HepG2 (cell line): ENCODE measurements around the gene CLDN7. TPM values are rescaled to one million over a fixed set of nuclear protein-coding genes. Genes with fewer than 3 reads are reported as not detected.

Source experiments
- ARID2 ChIP-seq: sonication (generic); formaldehyde crosslinking; IDR thresholded peaks from 2 replicates; pipeline ENCODE4 v1.8.1; 2022; ENCODE audit warnings: mild to moderate bottlenecking, missing genetic modification reagents, borderline replicate concordance
- ARNTL ChIP-seq: sonication (generic); formaldehyde crosslinking; IDR thresholded peaks from 2 replicates; pipeline ENCODE4 v1.4.0; 2020; ENCODE audit warnings: mild to moderate bottlenecking, missing genetic modification reagents
- ASH2L ChIP-seq: fragments of 300-600, 200-600 bp; sonication (generic); IDR thresholded peaks from 2 replicates; pipeline ENCODE4 v1.7.0; 2017; ENCODE audit warnings: low read depth, mild to moderate bottlenecking, moderate library complexity, mixed read lengths, low read length; ENCODE audit not compliant: insufficient read length
- FOXK1 ChIP-seq: sonication (generic); formaldehyde crosslinking; IDR thresholded peaks from 2 replicates; pipeline ENCODE4 v1.4.0; 2020; ENCODE audit warnings: low read depth, missing genetic modification reagents, borderline replicate concordance
- PAWR ChIP-seq: sonication (generic); formaldehyde crosslinking; IDR thresholded peaks from 2 replicates; pipeline ENCODE4 v1.4.0; 2020; ENCODE audit warnings: missing genetic modification reagents, mild to moderate bottlenecking, borderline replicate concordance
- RBM39 ChIP-seq: fragments of 200-400 bp; formaldehyde crosslinking; IDR thresholded peaks from one replicate; pipeline ENCODE4 v1.6.1; 2018; ENCODE audit warnings: antibody characterized with exemption, mild to moderate bottlenecking, low read depth, low read length; ENCODE audit not compliant: poor library complexity, severe bottlenecking
- SIX1 ChIP-seq: sonication (generic); formaldehyde crosslinking; IDR thresholded peaks from 2 replicates; pipeline ENCODE4 v1.4.0; 2020; ENCODE audit warnings: missing genetic modification reagents, borderline replicate concordance
- SP4 ChIP-seq: sonication (generic); formaldehyde crosslinking; IDR thresholded peaks from 2 replicates; pipeline ENCODE4 v1.8.1; 2023; ENCODE audit warnings: mild to moderate bottlenecking, missing genetic modification reagents
- TBX3 ChIP-seq: fragments of 450-650 bp; IDR thresholded peaks from 2 replicates; pipeline ENCODE4 v1.6.1; 2017; ENCODE audit warnings: antibody characterized with exemption, mild to moderate bottlenecking, inconsistent platforms, borderline replicate concordance
- TEAD3 ChIP-seq: optimal IDR thresholded peaks from 2 replicates; pipeline ENCODE3; 2016; ENCODE audit warnings: borderline replicate concordance
- TSC22D2 ChIP-seq: sonication (generic); formaldehyde crosslinking; IDR thresholded peaks from 2 replicates; pipeline ENCODE4 v1.5.1; 2020; ENCODE audit warnings: missing genetic modification reagents, mild to moderate bottlenecking, borderline replicate concordance
- ZNF672 ChIP-seq: sonication (generic); formaldehyde crosslinking; IDR thresholded peaks from 2 replicates; pipeline ENCODE4 v1.8.1; 2022; ENCODE audit warnings: missing genetic modification reagents
- ZNF83 ChIP-seq: sonication (generic); formaldehyde crosslinking; IDR thresholded peaks from 2 replicates; pipeline ENCODE4 v1.4.0; 2020; ENCODE audit warnings: missing genetic modification reagents, mild to moderate bottlenecking, borderline replicate concordance
- polyA plus RNA-seq, 8 experiments: library from polyadenylated mRNA; depleted of rRNA in 3 of 8; stranded (reverse) in 7 of 8; unstranded in 1 of 8; fragments of >200 nt; fragmentation: Illumina TruSeq in 4 of 8; extraction: Trizol in 4 of 8; gene quantifications; 2 replicates each; pipeline versions ENCODE4 v1.2.1 to v1.2.3, GENCODE V29; 2011 to 2016; ENCODE audit warnings: low read depth in 4 of 8, missing spikeins in 1 of 8, mixed read lengths in 1 of 8; ENCODE audit not compliant: insufficient read depth in 1 of 8
- total RNA-seq, 5 experiments: library from RNA; depleted of rRNA; stranded (reverse); fragments of >200 nt; fragmentation: Illumina TruSeq; extraction: Trizol; gene quantifications; 2 replicates each; pipeline ENCODE4 v1.2.3, GENCODE V29; 2016; ENCODE audit warnings: low read depth in 1 of 5
- TF ChIP-seq, protein P1 (sequence below): sonication (generic); formaldehyde crosslinking; IDR thresholded peaks from 2 replicates; pipeline ENCODE4 v1.4.0; 2020; ENCODE audit warnings: missing genetic modification reagents
- TF ChIP-seq, protein P2 (sequence below): sonication (generic); formaldehyde crosslinking; IDR thresholded peaks from 2 replicates; pipeline ENCODE4 v1.8.1; 2022; ENCODE audit warnings: mild to moderate bottlenecking, missing genetic modification reagents
- TF ChIP-seq, protein P3 (sequence below): sonication (generic); formaldehyde crosslinking; IDR thresholded peaks from 2 replicates; pipeline ENCODE4 v1.5.0; 2020; ENCODE audit warnings: mild to moderate bottlenecking, missing genetic modification reagents, borderline replicate concordance
- TF ChIP-seq, protein P4 (sequence below): sonication (generic); formaldehyde crosslinking; IDR thresholded peaks from 2 replicates; pipeline ENCODE4 v1.5.0; 2020; ENCODE audit warnings: mild to moderate bottlenecking, missing genetic modification reagents

CLDN7 gene
- total and polyA plus RNA-seq, 2 of the 13 experiments (the other 11 are each of a cell fraction or from before 2014, with no cell fraction given) = not detected

DNA sequence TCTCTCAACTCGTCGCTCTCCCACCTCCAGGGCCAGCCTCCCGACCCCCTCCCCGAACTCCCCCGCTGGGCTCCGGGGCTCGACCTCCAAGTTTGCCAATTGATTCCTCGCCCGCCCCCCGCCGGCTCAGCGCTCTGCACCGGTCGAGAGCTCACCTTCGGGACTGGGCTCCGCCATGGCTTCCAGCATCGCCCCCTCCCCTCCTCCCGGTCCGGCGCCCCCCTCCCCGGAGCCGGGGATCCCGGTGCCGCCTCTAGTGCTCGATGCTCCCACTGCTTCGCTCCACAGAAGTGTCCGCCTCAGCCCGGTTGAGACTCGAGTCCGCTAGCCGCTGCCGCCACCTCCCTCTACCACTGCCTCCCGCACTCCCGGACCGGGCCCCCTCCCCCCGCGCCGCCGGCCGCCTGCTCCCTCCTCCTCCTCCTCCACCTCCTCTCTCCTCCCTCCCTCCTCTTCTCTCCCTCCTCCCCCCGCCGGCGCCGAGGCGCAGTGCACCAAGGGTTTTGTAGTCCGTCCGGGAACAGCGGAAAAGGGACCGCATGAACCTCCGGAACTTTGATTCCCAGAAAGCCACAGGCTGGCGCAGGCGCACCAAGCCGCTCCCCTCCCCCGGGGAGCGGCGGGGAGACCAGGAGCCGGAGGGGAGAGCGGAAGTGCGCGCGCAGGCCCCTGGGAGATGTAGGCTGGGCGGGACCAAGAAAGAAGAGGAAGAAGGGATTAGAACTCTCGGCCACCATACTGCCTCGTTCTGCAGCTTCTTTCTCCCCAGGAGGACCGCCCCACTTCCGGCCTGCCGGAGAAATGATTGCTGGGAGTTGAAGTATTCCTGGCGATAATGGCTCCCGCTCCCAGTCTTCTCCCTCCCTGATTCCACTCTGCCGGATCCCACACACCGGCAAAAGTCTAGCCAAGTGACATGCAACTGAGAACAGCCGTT is 22.9 kb downstream of the CLDN7 start, which contains the start of gene PHF23 (continued):
- TF ChIP-seq, protein P1, sequence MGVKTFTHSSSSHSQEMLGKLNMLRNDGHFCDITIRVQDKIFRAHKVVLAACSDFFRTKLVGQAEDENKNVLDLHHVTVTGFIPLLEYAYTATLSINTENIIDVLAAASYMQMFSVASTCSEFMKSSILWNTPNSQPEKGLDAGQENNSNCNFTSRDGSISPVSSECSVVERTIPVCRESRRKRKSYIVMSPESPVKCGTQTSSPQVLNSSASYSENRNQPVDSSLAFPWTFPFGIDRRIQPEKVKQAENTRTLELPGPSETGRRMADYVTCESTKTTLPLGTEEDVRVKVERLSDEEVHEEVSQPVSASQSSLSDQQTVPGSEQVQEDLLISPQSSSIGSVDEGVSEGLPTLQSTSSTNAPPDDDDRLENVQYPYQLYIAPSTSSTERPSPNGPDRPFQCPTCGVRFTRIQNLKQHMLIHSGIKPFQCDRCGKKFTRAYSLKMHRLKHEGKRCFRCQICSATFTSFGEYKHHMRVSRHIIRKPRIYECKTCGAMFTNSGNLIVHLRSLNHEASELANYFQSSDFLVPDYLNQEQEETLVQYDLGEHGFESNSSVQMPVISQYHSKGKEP (CRISPR knock-in tag) = no peak
- TF ChIP-seq ZNF83 (CRISPR knock-in tag) (no peak), TSC22D2 (no peak), SP4 (peak; percentile 61; the same call in 1 of the 2 replicates), FOXK1 (CRISPR knock-in tag) (peak; percentile 42), ARNTL (CRISPR knock-in tag) (0 out of 2 replicates have a peak, but pooled peaks have one; percentile 26), TBX3 (no peak), PAWR (CRISPR knock-in tag) (no peak), SIX1 (no peak), RBM39 (peak; percentile 63), ZNF672 (CRISPR knock-in tag) (no peak), ASH2L (peak; percentile 83), TEAD3 (CRISPR knock-in tag) (no peak), ARID2 (CRISPR knock-in tag) (peak; percentile 70; the same call in 1 of the 2 replicates)
- TF ChIP-seq, protein P2, sequence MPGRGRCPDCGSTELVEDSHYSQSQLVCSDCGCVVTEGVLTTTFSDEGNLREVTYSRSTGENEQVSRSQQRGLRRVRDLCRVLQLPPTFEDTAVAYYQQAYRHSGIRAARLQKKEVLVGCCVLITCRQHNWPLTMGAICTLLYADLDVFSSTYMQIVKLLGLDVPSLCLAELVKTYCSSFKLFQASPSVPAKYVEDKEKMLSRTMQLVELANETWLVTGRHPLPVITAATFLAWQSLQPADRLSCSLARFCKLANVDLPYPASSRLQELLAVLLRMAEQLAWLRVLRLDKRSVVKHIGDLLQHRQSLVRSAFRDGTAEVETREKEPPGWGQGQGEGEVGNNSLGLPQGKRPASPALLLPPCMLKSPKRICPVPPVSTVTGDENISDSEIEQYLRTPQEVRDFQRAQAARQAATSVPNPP (CRISPR knock-in tag) = 0 out of 2 replicates have a peak, but pooled peaks have one; percentile 46
- TF ChIP-seq, protein P3, sequence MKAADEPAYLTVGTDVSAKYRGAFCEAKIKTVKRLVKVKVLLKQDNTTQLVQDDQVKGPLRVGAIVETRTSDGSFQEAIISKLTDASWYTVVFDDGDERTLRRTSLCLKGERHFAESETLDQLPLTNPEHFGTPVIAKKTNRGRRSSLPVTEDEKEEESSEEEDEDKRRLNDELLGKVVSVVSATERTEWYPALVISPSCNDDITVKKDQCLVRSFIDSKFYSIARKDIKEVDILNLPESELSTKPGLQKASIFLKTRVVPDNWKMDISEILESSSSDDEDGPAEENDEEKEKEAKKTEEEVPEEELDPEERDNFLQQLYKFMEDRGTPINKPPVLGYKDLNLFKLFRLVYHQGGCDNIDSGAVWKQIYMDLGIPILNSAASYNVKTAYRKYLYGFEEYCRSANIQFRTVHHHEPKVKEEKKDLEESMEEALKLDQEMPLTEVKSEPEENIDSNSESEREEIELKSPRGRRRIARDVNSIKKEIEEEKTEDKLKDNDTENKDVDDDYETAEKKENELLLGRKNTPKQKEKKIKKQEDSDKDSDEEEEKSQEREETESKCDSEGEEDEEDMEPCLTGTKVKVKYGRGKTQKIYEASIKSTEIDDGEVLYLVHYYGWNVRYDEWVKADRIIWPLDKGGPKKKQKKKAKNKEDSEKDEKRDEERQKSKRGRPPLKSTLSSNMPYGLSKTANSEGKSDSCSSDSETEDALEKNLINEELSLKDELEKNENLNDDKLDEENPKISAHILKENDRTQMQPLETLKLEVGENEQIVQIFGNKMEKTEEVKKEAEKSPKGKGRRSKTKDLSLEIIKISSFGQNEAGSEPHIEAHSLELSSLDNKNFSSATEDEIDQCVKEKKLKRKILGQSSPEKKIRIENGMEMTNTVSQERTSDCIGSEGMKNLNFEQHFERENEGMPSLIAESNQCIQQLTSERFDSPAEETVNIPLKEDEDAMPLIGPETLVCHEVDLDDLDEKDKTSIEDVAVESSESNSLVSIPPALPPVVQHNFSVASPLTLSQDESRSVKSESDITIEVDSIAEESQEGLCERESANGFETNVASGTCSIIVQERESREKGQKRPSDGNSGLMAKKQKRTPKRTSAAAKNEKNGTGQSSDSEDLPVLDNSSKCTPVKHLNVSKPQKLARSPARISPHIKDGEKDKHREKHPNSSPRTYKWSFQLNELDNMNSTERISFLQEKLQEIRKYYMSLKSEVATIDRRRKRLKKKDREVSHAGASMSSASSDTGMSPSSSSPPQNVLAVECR (CRISPR knock-in tag) = peak; percentile 81; the same call in 1 of the 2 replicates
- TF ChIP-seq, protein P4, sequence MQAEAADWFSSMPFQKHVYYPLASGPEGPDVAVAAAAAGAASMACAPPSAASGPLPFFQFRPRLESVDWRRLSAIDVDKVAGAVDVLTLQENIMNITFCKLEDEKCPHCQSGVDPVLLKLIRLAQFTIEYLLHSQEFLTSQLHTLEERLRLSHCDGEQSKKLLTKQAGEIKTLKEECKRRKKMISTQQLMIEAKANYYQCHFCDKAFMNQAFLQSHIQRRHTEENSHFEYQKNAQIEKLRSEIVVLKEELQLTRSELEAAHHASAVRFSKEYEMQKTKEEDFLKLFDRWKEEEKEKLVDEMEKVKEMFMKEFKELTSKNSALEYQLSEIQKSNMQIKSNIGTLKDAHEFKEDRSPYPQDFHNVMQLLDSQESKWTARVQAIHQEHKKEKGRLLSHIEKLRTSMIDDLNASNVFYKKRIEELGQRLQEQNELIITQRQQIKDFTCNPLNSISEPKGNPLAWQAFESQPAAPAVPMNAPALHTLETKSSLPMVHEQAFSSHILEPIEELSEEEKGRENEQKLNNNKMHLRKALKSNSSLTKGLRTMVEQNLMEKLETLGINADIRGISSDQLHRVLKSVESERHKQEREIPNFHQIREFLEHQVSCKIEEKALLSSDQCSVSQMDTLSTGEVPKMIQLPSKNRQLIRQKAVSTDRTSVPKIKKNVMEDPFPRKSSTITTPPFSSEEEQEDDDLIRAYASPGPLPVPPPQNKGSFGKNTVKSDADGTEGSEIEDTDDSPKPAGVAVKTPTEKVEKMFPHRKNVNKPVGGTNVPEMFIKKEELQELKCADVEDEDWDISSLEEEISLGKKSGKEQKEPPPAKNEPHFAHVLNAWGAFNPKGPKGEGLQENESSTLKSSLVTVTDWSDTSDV (CRISPR knock-in tag) = 0 out of 2 replicates have a peak, but pooled peaks have one; percentile 35
